Suprapubic skin (tissue), 4 donors: ENCODE results near the gene UBIAD1. TPM values are rescaled to one million over a fixed set of nuclear protein-coding genes. Genes with fewer than 3 reads are reported as not detected.
"Not testable (repeated sequence)": the region's sequence is repeated elsewhere in the genome, so short reads cannot be mapped to it uniquely, and the experiment has no call there.

Experiments used
- DNase-seq, 2 donors: peaks; one replicate each; pipeline ENCODE4 v3.0.0-alpha.2; 2019; ENCODE audit warnings: low spot score in 2 of 2
- H3K27ac ChIP-seq: fragments of 200-600 bp; sonication (generic); one replicate; pipeline ENCODE4 v1.5.1; 2019
- H3K27me3 ChIP-seq: fragments of 200-600 bp; sonication (generic); one replicate; pipeline ENCODE4 v1.5.1; 2019
- H3K36me3 ChIP-seq: fragments of 200-600 bp; sonication (generic); one replicate; pipeline ENCODE4 v1.5.1; 2019
- H3K4me1 ChIP-seq: fragments of 200-600 bp; sonication (generic); one replicate; pipeline ENCODE4 v1.5.1; 2019
- H3K4me3 ChIP-seq: fragments of 200-600 bp; sonication (generic); one replicate; pipeline ENCODE4 v1.5.1; 2019; ENCODE audit warnings: mild to moderate bottlenecking
- H3K9me3 ChIP-seq: fragments of 200-600 bp; sonication (generic); one replicate; pipeline ENCODE4 v1.5.1; 2019
- CTCF ChIP-seq, 2 donors: fragments of 200-600 bp in 1 of 2; fragments of 450-650 bp in 1 of 2; sonication (generic) in 1 of 2; IDR thresholded peaks; one replicate each; pipeline ENCODE4 v1.5.1; 2016 to 2019; ENCODE audit warnings: antibody characterized with exemption in 2 of 2, mild to moderate bottlenecking in 1 of 2, moderate library complexity in 1 of 2
- EP300 ChIP-seq: sonication (generic); formaldehyde crosslinking; IDR thresholded peaks from one replicate; pipeline ENCODE4 v1.6.1; 2017; ENCODE audit warnings: antibody characterized with exemption
- POLR2A ChIP-seq, 2 donors: fragments of 450-650 bp; IDR thresholded peaks; one replicate each; pipeline ENCODE4 v1.6.1; 2017; ENCODE audit warnings: antibody characterized with exemption in 2 of 2, mild to moderate bottlenecking in 2 of 2, moderate library complexity in 2 of 2
- POLR2AphosphoS5 ChIP-seq, 3 donors: sonication (generic); formaldehyde crosslinking; IDR thresholded peaks; one replicate each; pipeline ENCODE4 v1.6.1; 2017; ENCODE audit warnings: antibody characterized with exemption in 3 of 3
- WGBS: methylation state at CpG from one replicate; pipeline ENCODE4 v1.1.5; 2018; 5-methylcytosine and 5-hydroxymethylcytosine counted together
- total RNA-seq, 4 donors: library from RNA; depleted of rRNA; stranded (reverse); fragments of >200 nt; gene quantifications; one replicate each; pipeline ENCODE4 v1.1.0, GENCODE V29; 2016

The UBIAD1 gene
- total RNA-seq, 4 donors from 2014 or later, result 17.1 to 26.8 (median 19.6) TPM

GRCh38 chr1:11266268-11267074 lies 6.5 kb upstream of the UBIAD1 start:
- no peak for DNase-seq
- Histone ChIP-seq H3K9me3 (no peaks in the 10 kb centered on the region), H3K27me3 (no peaks in the 10 kb centered on the region), H3K27ac (no peak overlapping the region), H3K4me3 (no peak overlapping the region), H3K4me1 (peaks cover 11% of the 10 kb centered on the region), H3K36me3 (no peaks in the 10 kb centered on the region)
- no peak for TF ChIP-seq POLR2A (IDR thresholded peaks at IDR 0.05)
- no peak for TF ChIP-seq EP300
- no peak for TF ChIP-seq POLR2AphosphoS5 (IDR thresholded peaks at IDR 0.05)
- no peak for TF ChIP-seq CTCF (IDR thresholded peaks at IDR 0.05)
- 82% methylated on average over 12 of the region's 12 CpGs for WGBS

- not testable (repeated sequence) for H3K36me3 ChIP-seq, H3K4me3 ChIP-seq, H3K27me3 ChIP-seq, DNase-seq, H3K27ac ChIP-seq, H3K9me3 ChIP-seq
- peaks cover 11% of the 10 kb centered on the region for H3K4me1 ChIP-seq
- 89% methylated on average over 19 of the region's 19 CpGs for WGBS
Measured at GRCh38 chr1:11267350-11268337, 5.4 kb upstream of the UBIAD1 start.

GRCh38 chr1:11272544-11272831 lies 510 bp upstream of the UBIAD1 start:
- Histone ChIP-seq H3K4me3 (peak overlapping the region; percentile 86), H3K27ac (no peak overlapping the region), H3K9me3 (no peaks in the 10 kb centered on the region), H3K27me3 (no peaks in the 10 kb centered on the region), H3K36me3 (peaks cover under 1% of the 10 kb centered on the region), H3K4me1 (peaks cover 33% of the 10 kb centered on the region)
- no peak for DNase-seq
- no peak for TF ChIP-seq CTCF (IDR thresholded peaks at IDR 0.05)
- no peak for TF ChIP-seq POLR2AphosphoS5 (IDR thresholded peaks at IDR 0.05)
- no peak for TF ChIP-seq EP300
- TF ChIP-seq POLR2A (IDR thresholded peaks at IDR 0.05), result no peak
- WGBS, result 10% methylated on average over 9 of the region's 9 CpGs

GRCh38 chr1:11273595-11274234 lies 717 bp downstream of the UBIAD1 start:
- Histone ChIP-seq H3K27ac (peak overlapping the region; percentile 94), H3K27me3 (no peaks in the 10 kb centered on the region), H3K36me3 (peaks cover 12% of the 10 kb centered on the region), H3K9me3 (no peaks in the 10 kb centered on the region), H3K4me3 (peak overlapping the region; percentile 86), H3K4me1 (peaks cover 33% of the 10 kb centered on the region)
- 14% methylated on average over 16 of the region's 22 CpGs for WGBS
- TF ChIP-seq POLR2A (IDR thresholded peaks at IDR 0.05), result no peak
- no peak for TF ChIP-seq CTCF (IDR thresholded peaks at IDR 0.05)
- TF ChIP-seq EP300, result no peak
- no peak for TF ChIP-seq POLR2AphosphoS5 (IDR thresholded peaks at IDR 0.05)
- no peak for DNase-seq

GRCh38 chr1:11279152-11279551 lies 6.2 kb downstream of the UBIAD1 start:
- WGBS, result 94% methylated on average over 5 of the region's 5 CpGs
- no peaks in the 10 kb centered on the region for H3K27me3 ChIP-seq
- no peak overlapping the region for H3K4me3 ChIP-seq
- H3K27ac ChIP-seq, result no peak overlapping the region
- no peaks in the 10 kb centered on the region for H3K9me3 ChIP-seq
- DNase-seq, result no peak
- no peak for TF ChIP-seq CTCF (IDR thresholded peaks at IDR 0.05)
- no peak for TF ChIP-seq POLR2AphosphoS5 (IDR thresholded peaks at IDR 0.05)
- TF ChIP-seq POLR2A (IDR thresholded peaks at IDR 0.05), result no peak
- TF ChIP-seq EP300, result no peak
- H3K4me1 ChIP-seq, result peaks cover 26% of the 10 kb centered on the region
- H3K36me3 ChIP-seq, result peaks cover 19% of the 10 kb centered on the region
